ENCODE results near the gene NDUFB3.
"Not testable (repeated sequence)": the region's sequence is repeated elsewhere in the genome, so short reads cannot be mapped to it uniquely, and the experiment has no call there.

The NDUFB3 gene

DNA sequence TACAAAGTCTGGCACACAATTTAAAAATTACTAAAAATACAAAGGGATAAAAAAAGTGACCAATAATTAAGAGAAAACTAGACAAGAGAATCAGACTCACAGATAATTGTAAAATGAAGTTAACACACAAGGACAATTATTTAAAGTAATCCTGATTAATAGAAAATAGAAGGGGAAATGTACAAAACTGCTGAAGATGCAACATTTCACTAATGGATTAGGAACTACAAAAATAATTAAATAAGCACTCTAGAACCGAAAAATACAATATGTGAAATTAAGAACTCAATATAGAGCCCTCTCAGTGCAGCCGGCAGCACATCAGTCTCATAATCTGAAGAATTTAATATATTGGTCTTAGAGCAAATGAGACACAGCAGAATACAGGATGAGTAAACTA, 24.9 kb upstream of the NDUFB3 start:
- no peak overlapping the region for H3K9ac ChIP-seq (ENCODE audit: insufficient read length, low read depth)
- TF ChIP-seq SUZ12 (IDR thresholded peaks at IDR 0.05; ENCODE audit: extremely low read depth, insufficient read depth, insufficient read length) (no peak), ZNF274 (IDR thresholded peaks at IDR 0.05; ENCODE audit: low read depth, low read length) (no peak), YY1 (IDR thresholded peaks at IDR 0.05; ENCODE audit: insufficient read depth, insufficient read length) (no peak)

DNA sequence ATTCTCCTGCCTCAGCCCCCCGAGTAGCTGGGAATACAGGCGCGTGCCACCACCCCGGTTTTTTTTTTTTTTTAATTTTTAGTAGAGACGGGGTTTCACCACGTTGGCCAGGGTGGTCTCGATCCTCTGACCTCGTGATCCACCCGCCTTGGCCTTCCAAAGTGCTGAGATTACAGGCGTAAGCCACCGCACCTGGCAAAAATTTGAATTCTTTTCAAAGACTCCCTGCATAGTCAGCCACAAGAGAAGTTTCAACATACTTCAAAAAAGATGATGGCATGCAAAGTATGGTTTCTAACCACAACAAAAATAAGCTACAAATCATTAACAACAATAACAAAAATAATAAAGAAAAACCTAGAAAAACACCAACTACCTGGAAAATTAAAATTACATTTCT, 22.3 kb upstream of the NDUFB3 start:
- no peak for DNase-seq (ENCODE audit: low read depth, low spot score)
- Histone ChIP-seq H3K9me3 (ENCODE audit: insufficient read depth, low read length) (no peaks in the 10 kb centered on the region; the same call in 1 of the 2 replicates), H3K9ac (ENCODE audit: insufficient read length, low read depth) (no peak overlapping the region), H3K4me3 (ENCODE audit: insufficient read length, low read depth) (no peak overlapping the region), H3K27me3 (ENCODE audit: insufficient read depth, insufficient read length) (no peaks in the 10 kb centered on the region), H3K4me1 (ENCODE audit: insufficient read depth, insufficient read length) (no peaks in the 10 kb centered on the region), H3K36me3 (ENCODE audit: insufficient read depth, insufficient read length, low read length) (no peaks in the 10 kb centered on the region)
- TF ChIP-seq ZNF274 (IDR thresholded peaks at IDR 0.05; ENCODE audit: low read depth, low read length) (no peak), YY1 (IDR thresholded peaks at IDR 0.05; ENCODE audit: insufficient read depth, insufficient read length) (no peak), SUZ12 (IDR thresholded peaks at IDR 0.05; ENCODE audit: extremely low read depth, insufficient read depth, insufficient read length) (no peak)

More for the DNA sequence above, 24.9 kb upstream of the NDUFB3 start:
- H3K4me1 ChIP-seq (ENCODE audit: insufficient read depth, insufficient read length) = no peaks in the 10 kb centered on the region
- H3K36me3 ChIP-seq (ENCODE audit: insufficient read depth, insufficient read length, low read length) = peaks cover 4% of the 10 kb centered on the region
- no peak for DNase-seq (ENCODE audit: low read depth, low spot score)
- no peaks in the 10 kb centered on the region for H3K27me3 ChIP-seq (ENCODE audit: insufficient read depth, insufficient read length)
- H3K4me3 ChIP-seq (ENCODE audit: insufficient read length, low read depth) = no peak overlapping the region
- H3K9me3 ChIP-seq (ENCODE audit: insufficient read depth, low read length) = peaks cover 5% of the 10 kb centered on the region

DNA sequence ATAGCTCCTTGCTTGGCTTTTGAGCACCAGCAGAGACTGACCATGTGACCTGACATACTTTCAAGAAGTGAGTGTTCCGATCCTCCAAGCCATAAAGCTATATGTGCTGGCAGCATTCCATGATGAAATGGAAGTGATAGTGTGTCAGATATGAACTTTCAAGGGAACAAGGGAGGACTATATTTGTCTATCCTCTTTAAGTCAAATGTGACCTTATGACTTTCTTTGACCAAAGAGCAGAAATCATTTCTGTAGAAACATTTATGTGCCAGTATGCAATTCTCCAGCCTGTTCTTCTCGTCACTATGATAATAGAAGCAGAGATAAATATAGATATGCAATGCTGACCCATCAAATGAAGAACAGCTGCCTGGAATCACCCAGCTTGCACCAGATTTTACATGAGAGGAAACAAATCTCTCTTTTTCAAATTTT, 14.7 kb upstream of the NDUFB3 start:
- no peaks in the 10 kb centered on the region for H3K4me1 ChIP-seq (ENCODE audit: insufficient read depth, insufficient read length)
- H3K9me3 ChIP-seq (ENCODE audit: insufficient read depth, low read length) = no peaks in the 10 kb centered on the region
- no peak overlapping the region for H3K4me3 ChIP-seq (ENCODE audit: insufficient read length, low read depth)
- H3K9ac ChIP-seq (ENCODE audit: insufficient read length, low read depth) = no peak overlapping the region
- H3K27me3 ChIP-seq (ENCODE audit: insufficient read depth, insufficient read length) = no peaks in the 10 kb centered on the region
- no peak for DNase-seq (ENCODE audit: low read depth, low spot score)
- TF ChIP-seq YY1 (IDR thresholded peaks at IDR 0.05; ENCODE audit: insufficient read depth, insufficient read length) (no peak), SUZ12 (IDR thresholded peaks at IDR 0.05; ENCODE audit: extremely low read depth, insufficient read depth, insufficient read length) (no peak), ZNF274 (IDR thresholded peaks at IDR 0.05; ENCODE audit: low read depth, low read length) (no peak)
- no peaks in the 10 kb centered on the region for H3K36me3 ChIP-seq (ENCODE audit: insufficient read depth, insufficient read length, low read length)

DNA sequence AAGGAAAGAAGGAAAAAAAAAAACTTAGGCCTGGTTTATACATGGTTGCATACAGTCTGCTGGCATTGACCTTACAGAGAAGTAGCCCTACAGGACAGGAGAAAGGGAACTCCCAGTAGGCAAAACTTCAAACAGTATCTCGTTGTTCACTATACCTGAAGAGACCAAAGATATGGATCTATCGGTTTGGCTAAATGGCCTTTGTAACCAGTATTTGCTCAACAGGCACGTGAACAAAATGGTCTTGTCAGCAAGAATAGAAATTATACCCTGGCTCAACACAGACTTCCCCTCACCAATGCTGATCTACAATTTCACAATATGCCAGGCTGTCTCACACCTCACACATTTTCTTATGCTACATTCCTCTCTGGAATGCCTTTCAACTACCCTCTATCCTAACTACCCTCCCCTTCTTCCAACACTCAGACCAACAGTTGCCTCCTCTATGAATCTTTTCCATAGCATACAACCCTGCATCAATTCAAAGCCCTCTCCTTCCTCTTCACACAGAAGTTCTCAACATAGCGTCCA, 14.0 kb upstream of the NDUFB3 start:
- Histone ChIP-seq H3K9ac (ENCODE audit: insufficient read length, low read depth) (no peak overlapping the region), H3K36me3 (ENCODE audit: insufficient read depth, insufficient read length, low read length) (no peaks in the 10 kb centered on the region), H3K4me1 (ENCODE audit: insufficient read depth, insufficient read length) (no peaks in the 10 kb centered on the region), H3K4me3 (ENCODE audit: insufficient read length, low read depth) (no peak overlapping the region), H3K27me3 (ENCODE audit: insufficient read depth, insufficient read length) (no peaks in the 10 kb centered on the region), H3K9me3 (ENCODE audit: insufficient read depth, low read length) (no peaks in the 10 kb centered on the region)
- DNase-seq (ENCODE audit: low read depth, low spot score) = no peak
- TF ChIP-seq YY1 (IDR thresholded peaks at IDR 0.05; ENCODE audit: insufficient read depth, insufficient read length) (no peak), ZNF274 (IDR thresholded peaks at IDR 0.05; ENCODE audit: low read depth, low read length) (no peak), SUZ12 (IDR thresholded peaks at IDR 0.05; ENCODE audit: extremely low read depth, insufficient read depth, insufficient read length) (no peak)

DNA sequence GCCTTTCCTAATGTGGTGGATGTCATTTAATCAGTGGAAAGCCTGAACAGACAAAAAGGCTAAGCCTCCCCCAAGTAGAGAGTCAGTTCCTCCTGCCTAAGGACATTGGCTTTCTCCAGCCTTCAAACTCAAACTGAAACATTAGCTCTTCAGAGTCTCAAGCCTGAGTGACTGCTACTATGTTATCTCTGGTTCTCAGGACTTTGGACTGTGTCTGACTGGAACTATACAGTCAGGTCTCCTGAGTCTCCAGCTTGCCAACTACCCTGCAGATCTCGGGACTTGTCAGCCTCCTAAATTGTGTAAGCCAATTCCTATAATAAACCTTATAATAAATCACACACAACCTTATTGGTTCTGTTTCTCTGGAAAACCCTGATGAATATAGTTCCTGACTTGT, 12.9 kb upstream of the NDUFB3 start:
- no peak for TF ChIP-seq ZNF274 (IDR thresholded peaks at IDR 0.05; ENCODE audit: low read depth, low read length)
- TF ChIP-seq YY1 (IDR thresholded peaks at IDR 0.05; ENCODE audit: insufficient read depth, insufficient read length) = no peak
- TF ChIP-seq SUZ12 (IDR thresholded peaks at IDR 0.05; ENCODE audit: extremely low read depth, insufficient read depth, insufficient read length) = no peak
- no peaks in the 10 kb centered on the region for H3K4me1 ChIP-seq (ENCODE audit: insufficient read depth, insufficient read length)
- H3K9ac ChIP-seq (ENCODE audit: insufficient read length, low read depth) = no peak overlapping the region
- H3K4me3 ChIP-seq (ENCODE audit: insufficient read length, low read depth) = no peak overlapping the region
- no peaks in the 10 kb centered on the region for H3K27me3 ChIP-seq (ENCODE audit: insufficient read depth, insufficient read length)
- H3K36me3 ChIP-seq (ENCODE audit: insufficient read depth, insufficient read length, low read length) = no peaks in the 10 kb centered on the region
- no peak for DNase-seq (ENCODE audit: low read depth, low spot score)
- no peaks in the 10 kb centered on the region for H3K9me3 ChIP-seq (ENCODE audit: insufficient read depth, low read length)

DNA sequence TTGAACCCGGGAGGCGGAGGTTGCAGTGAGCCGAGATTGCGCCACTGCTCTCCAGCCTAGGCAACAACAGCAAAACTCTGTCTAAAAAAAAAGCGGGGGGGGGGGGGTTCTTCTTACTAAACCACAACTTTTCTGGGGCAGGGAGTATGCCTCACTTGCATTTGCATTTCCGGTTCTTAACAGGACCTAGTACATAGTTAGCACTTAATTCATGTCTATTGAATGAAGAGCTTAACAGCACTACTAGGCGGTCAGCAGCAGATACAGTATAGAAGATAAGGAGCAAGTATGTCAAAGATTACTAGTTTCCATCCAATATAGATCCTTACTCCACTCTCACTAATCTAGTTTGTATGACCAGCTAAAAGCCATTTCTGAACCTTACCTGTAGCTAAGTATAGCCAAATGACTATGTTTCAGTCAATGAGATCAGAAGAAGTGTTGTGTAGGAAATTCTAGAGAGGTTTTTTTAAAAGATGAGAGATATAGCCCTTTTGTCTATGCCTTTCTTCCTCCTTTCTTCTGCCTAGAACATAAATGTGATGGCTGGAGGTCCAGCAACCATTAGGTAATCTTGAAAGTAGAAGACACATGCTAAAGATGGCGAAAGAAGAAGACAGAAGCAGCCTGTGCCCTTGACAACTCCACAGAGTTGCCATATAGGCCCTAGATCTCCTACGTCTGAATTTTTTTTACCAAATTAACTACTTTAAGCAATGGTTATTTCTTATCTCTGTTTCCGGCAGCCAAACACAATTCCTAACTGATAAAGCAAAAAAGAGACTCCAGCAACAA, 11.6 kb upstream of the NDUFB3 start:
- H3K9ac ChIP-seq (ENCODE audit: insufficient read length, low read depth) = no peak overlapping the region
- H3K4me1 ChIP-seq (ENCODE audit: insufficient read depth, insufficient read length) = no peaks in the 10 kb centered on the region
- H3K36me3 ChIP-seq (ENCODE audit: insufficient read depth, insufficient read length, low read length) = no peaks in the 10 kb centered on the region
- no peaks in the 10 kb centered on the region for H3K9me3 ChIP-seq (ENCODE audit: insufficient read depth, low read length)
- no peak overlapping the region for H3K4me3 ChIP-seq (ENCODE audit: insufficient read length, low read depth)
- H3K27me3 ChIP-seq (ENCODE audit: insufficient read depth, insufficient read length) = no peaks in the 10 kb centered on the region
- TF ChIP-seq SUZ12 (IDR thresholded peaks at IDR 0.05; ENCODE audit: extremely low read depth, insufficient read depth, insufficient read length) (no peak), YY1 (IDR thresholded peaks at IDR 0.05; ENCODE audit: insufficient read depth, insufficient read length) (no peak), ZNF274 (IDR thresholded peaks at IDR 0.05; ENCODE audit: low read depth, low read length) (no peak)
- DNase-seq (ENCODE audit: low read depth, low spot score) = no peak

DNA sequence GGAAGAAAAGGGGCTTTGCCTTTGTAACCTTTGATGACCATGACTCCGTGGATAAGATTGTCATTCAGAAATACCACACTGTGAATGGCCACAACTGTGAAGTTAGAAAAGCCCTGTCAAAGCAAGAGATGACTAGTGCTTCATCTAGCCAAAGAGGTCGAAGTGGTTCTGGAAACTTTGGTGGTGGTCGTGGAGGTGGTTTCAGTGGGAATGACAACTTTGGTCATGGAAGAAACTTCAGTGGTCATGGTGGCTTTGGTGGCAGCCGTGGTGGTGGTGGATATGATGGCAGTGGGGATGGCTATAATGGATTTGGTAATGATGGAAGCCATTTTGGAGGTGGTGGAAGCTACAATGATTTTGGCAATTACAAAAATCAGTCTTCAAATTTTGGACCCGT, 8.3 kb upstream of the NDUFB3 start:
- not testable (repeated sequence) for H3K9me3 ChIP-seq (ENCODE audit: insufficient read depth, low read length); H3K9ac ChIP-seq (ENCODE audit: insufficient read length, low read depth); H3K4me1 ChIP-seq (ENCODE audit: insufficient read depth, insufficient read length); H3K4me3 ChIP-seq (ENCODE audit: insufficient read length, low read depth); H3K36me3 ChIP-seq (ENCODE audit: insufficient read depth, insufficient read length, low read length); H3K27me3 ChIP-seq (ENCODE audit: insufficient read depth, insufficient read length); DNase-seq (ENCODE audit: low read depth, low spot score)
